ENCODE results near the gene SARS2.
"Not testable (repeated sequence)": the region's sequence is repeated elsewhere in the genome, so short reads cannot be mapped to it uniquely, and the experiment has no call there.

SARS2 gene, protein sequence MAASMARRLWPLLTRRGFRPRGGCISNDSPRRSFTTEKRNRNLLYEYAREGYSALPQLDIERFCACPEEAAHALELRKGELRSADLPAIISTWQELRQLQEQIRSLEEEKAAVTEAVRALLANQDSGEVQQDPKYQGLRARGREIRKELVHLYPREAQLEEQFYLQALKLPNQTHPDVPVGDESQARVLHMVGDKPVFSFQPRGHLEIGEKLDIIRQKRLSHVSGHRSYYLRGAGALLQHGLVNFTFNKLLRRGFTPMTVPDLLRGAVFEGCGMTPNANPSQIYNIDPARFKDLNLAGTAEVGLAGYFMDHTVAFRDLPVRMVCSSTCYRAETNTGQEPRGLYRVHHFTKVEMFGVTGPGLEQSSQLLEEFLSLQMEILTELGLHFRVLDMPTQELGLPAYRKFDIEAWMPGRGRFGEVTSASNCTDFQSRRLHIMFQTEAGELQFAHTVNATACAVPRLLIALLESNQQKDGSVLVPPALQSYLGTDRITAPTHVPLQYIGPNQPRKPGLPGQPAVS

DNA sequence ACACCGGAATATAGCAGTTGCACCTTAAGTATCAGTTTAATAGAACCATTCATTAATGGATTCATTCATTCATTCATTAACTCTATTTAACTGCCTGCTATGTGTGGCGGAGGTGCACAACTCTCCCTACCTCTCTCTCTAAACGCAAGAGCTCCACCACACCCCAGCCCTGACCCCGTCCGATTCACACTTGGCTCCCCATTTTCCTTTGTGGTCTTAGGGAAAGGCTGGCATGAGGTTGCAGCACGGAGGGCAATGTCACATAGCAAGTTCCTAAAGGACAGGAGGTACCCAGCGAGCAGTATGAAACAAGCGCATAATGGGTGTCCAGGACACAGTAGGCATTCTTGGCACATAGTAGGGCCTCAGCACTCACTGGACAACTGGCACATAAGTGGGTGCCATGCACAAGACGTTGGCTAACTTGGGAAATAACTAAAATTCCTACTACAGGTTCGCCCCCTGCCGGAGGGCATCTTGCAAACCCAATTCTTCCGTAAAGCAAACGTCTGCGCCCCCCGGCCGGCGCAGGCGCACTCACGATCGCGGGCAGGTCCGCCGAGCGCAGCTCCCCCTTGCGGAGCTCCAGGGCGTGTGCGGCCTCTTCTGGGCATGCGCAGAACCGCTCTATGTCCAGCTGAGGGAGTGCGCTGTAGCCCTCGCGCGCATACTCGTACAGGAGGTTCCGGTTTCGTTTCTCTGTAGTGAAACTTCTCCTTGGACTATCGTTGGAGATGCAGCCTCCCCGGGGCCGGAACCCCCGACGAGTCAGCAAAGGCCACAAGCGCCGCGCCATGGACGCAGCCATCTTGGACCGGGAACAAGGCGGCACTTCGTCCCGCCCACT, at the start of gene SARS2:
SARS2 (minus strand) TSS at position 835 of the 847 bp plus-strand sequence; CDS start at position 808, 27 bp downstream.
- peak; percentile 96 for DNase-seq (ENCODE audit: low spot score)

DNA sequence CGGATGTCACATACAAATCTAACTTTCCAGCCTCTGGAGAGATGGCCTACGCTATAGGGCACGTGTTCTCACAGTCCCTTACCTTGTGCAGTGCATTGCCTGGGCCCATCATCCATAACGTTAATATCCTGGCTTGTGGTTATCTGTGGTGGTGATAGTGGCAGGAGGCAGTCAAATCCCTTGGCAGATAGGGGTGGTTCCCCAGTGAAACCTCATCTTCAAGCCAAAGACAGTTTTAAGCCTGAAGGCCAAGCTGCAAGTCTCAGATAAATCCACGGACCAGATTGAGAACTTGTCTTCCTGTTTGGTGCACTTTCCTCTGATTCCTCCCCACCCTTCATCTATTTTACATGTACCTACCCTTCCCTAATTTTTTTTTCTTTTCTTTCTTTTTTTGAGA, 49.2 kb upstream of the SARS2 start:
- no peak for DNase-seq (ENCODE audit: low spot score)

DNA sequence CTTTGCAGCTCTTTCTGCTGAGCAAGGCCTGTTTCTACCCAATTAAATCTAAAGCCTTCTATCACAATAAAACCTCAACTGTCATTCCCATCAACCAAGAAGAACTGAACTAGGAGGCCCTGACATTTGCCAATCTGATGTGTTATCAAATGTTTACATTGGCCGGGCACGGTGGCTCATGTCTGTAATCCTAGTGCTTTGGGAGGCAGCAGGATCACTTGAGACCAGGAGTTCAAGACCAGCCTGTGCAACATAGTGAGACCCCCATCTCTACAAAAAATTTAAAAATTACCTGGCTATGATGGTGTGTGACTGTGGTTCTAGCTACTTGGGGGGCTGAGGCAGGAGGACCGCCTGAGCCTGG, 47.7 kb upstream of the SARS2 start:
- DNase-seq (ENCODE audit: low spot score) = no peak

DNA sequence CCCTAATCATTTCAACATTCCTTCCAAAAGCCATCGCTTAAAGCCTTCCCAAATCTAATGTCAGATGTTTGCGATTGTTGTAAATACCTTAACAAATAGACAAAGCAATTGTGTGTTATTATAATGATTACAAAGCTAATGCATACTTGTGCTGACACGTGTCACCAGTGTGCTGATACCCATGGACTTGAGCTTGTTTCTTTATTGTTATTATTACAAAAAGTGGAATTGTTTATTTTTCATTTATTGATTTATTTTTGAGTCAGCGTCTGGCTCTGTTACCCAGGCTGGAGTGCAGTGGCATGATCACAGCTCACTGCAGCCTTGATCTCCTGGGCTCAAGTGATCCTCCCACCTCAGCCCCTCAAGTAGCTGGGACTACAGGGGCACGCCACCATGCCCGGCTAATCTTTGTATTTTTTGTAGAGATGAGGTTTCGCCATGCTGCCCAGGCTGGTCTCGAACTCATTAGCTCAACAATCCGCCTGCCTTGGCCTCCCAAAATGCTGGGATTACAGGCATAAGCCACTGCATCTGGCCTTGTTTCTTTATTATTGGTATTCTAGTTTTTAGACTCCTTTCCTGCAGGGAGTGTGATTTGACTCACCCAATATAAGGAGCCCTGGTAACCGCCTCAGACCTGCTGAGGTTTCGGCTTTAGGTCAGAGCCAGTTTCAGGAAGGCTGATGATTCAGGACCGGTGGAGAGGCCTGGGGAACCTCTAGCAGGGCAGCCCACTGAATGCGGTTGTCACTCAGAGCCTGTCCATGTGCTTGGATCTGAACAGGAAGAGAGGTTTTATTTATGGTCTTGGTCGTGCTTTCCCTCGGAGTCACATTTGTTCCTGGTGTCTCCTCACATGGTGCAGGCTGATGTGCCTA, 47.1 kb upstream of the SARS2 start:
- no peak for DNase-seq (ENCODE audit: low spot score)

DNA sequence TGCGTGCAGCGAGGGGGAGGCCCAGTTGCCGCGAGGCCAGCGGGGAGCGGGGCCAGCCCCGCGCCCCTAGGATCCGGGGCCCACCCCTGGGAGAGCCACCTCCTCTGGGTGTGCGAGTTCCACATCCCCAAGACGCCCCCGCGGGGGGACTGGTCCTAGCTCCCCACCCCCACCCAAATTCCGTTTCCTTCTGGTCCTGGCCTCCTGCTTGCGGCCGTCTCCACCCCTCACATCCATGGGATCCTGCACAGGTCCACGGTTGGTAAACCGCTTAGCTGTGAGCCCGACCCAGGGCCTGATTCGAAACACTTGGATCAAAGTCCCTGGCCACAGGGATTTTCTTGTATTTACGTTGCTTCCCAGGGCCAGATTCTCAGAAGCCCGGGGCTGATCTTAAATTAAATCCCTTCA, 45.3 kb upstream of the SARS2 start:
- DNase-seq (ENCODE audit: low spot score) = no peak

DNA sequence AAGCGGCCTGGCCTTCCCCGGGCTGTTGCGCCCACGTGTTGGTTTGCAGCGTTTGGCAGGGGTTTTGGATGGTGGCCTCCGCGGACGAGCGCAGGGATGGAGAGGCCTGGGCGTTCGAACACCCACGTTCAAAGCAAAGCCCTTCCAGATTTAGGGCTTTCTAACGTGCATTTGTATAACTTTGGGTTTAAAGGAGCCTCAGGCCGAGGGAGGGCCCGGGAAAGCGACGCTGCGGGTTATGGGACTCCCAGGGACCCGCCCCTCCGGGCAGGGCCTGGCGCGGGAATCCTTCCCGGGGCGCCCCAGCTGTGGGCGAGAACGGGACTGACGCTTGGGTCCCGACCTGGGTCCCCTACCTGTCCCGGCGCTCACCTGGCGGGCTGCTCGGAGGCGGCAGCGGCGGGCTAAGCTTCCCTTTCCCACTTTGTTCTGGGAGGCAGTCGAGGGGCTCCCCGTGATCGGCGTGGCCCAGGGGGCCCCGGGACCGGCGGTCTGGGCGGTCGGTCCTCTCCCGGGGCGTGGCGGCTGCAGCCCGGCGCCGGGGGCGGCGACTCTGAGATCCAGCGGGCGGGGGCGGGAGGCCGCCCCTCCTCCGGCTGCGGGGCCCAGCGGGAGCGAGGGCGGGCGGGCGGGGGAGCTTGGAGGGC, 44.8 kb upstream of the SARS2 start, which contains the start of gene FBXO17:
FBXO17 (minus strand) TSS at position 529 of the 647 bp plus-strand sequence. CDS start 25,423 bp downstream, outside the sequence.
- DNase-seq (ENCODE audit: low spot score) = no peak

DNA sequence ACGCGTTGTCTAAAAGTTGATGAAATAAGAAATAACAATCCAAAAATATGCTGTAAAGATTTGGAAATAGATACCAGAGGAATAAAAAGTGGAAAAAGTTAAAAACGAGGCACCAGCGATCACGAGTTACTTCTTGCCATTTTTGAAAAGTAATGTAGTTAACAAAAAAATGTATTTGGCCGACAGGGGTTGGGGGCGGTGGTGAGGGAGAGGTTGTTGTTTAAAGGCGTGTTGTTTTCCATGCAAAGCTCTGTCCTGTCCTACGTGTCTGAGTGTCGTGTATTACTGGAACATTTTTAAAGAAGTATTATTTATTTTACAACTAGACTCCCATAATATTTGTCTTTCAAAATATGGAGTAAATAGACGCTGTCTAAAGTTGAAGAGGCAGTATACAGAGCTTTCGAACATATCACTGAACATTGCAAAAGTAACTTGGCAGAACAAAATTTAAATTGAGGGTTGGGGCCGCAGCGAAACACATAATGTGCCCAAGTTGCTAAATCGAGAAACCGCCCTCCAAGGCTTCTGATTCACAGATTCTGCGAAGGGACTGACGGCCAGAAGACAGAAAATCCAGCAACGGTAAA, 44.2 kb upstream of the SARS2 start:
- DNase-seq (ENCODE audit: low spot score) = no peak

DNA sequence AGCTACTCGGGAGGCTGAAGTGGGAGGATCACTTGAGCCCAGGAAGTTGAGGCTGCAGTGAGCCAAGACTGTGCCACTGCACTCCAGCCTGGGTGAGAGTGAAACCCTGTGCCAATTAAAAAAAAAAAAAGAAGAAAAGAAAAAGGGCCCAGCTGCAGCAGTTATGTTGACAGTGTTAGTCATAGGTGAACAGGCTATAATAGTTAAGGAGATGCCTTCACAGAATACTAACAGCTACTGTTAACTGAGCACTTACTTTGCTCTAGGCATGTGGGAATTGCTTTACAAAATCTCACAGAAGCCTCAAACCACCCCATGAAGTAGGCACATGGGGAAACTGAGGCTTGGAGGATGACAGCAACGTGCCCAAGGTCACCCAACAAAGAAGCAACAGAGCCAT, 41.1 kb upstream of the SARS2 start:
- DNase-seq (ENCODE audit: low spot score) = no peak

DNA sequence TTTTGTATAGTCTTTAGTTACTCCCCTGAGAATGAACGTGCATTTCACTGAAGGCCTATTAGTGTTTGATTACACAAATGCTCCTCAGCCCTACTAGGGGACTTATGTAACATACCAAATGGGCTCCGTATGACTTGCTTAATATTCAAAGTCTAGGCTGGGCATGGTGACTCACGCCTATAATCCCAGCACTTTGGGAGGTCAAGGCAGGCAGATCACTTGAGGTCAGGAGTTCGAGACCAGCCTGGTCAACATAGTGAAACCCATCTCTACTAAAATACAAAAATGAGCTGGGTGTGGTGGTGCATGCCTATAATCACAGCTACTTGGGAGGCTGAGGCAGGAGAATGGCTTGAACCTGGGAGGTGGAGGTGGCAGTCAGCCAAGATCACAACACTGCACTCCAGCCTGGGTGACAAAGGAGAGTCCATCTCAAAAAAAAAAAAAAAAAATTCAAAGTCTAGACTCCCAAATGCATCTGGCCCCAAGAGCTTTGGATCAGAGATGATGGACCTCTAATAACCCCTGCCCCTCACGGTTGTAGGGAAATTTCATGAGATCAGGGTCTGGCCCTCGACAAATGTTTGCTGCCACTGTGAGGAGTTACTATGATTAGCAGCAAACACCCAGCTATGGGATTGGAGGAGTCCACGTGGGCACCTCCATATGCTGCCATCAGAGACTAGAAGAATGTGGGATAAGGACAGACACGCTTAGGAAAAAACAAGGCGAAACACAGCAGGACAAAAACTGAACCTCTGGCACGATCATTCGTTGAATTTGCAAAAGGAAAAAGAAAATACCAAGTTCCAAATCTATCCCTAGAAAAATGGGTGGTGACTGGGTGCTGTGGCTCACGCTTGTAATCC, 40.3 kb upstream of the SARS2 start:
- DNase-seq (ENCODE audit: low spot score) = no peak

DNA sequence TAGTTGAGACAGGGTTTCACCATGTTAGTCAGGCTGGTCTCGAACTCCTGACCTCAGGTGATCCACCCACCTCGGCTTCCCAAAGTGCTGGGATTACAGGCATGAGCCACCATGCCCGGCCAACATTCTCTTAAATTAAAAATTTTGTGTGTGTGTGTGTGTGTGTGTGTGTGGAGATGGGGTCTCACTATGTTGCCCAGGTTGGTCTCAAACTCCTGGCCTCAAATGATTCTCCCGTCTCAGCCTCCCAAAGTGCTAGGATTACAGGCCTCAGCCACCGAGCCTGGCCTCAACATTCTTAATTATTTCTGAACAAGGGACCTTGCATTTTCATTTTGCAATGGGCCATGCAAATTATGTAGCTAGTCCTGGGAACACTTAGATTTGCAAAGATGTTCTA, 35.6 kb upstream of the SARS2 start:
- DNase-seq (ENCODE audit: low spot score) = not testable (repeated sequence)

DNA sequence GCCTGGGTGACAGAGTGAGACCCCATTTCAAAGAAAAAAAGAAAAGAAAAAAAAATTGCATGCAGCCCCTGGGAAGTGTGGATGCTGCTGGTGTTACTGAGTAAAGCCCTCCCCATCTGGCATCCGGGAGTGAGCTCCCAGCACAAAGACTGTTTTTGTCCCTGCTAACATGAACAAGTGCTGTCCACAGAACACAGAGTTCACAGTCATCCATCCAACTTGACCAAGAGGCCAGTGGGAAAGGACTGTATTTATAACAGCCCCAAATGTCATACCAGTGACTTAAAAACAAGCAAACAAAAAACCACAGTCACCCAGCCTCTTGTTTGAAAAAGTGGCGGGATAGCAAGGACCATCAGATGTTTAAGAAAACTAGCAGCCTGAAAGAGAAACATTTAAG, 34.2 kb upstream of the SARS2 start:
- no peak for DNase-seq (ENCODE audit: low spot score)

DNA sequence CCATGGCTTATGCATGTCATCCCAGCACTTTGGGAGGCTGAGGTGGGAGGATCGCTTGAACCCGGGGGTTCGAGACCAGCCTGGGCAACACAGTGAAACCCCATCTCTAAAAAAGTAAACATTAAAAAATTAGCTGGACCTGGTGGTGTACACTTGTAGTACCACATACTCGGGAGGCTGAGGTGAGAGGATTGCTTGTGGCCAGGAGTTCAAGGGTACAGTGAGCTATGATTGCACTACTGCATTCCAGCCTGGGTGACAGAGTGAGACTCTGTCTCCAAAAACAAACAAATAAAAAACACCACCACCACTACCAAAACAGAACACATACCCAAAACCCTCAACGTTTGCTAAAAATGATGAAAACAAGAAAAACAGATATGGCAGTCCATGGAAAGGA, 29.1 kb upstream of the SARS2 start:
- DNase-seq (ENCODE audit: low spot score) = no peak

DNA sequence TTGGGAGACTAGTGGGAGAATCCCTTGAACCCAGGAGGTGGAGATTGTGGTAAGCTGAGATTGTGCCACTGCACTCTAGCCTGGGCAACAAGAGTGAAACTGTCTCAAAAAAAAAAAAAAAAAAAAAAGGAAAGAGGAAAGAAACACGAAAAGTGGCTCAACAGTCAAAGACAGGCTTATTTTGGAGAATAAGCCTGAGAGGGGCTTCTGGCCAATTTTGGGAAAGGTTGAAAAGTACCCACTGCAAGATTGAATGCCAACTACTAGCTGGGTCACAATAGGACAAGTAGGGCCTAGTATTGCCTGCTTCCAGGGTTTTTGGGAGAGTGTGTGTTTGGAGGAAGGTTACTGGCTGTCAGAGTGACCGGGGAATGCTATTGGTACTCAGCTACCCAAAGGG, 27.7 kb upstream of the SARS2 start:
- no peak for DNase-seq (ENCODE audit: low spot score)

DNA sequence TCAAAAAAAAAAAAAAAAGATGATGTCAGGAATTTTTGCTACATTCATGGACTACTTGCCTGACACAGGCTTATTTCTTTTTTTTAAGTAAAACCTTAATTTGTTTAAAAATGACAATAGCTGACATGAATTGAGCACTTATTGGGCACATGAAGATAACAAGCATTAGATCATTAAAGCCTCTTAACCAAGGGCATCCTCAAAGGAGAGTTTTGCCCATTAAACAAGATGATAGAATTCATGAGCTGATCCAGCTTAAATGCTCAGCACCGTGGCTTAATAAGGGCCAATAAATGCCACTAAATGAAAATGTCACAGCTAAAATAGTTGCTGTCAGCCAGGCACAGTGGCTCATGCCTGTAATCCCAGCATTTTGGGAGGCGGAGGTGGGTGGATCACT, 25.7 kb upstream of the SARS2 start:
- no peak for DNase-seq (ENCODE audit: low spot score)

DNA sequence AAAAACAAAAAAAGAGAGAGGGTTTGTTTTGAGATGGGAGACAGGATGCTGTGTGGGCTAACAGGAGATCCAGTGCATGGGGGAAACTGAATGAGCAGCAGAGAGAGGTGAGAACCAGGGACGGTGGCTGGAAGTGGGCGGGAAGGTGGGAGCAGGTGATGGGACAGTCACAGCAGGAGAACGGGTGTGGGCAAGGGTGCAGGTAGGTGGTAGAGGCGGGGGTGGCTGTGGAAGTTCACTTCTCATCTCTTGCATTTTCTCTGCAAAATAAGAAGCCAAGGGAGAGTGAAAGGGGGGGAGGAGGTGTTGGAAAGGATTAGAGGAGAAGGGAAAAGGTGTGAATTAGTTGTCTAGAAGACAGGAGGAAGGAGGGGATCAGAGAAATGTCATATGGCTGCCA, 23.1 kb upstream of the SARS2 start:
- no peak for DNase-seq (ENCODE audit: low spot score)

DNA sequence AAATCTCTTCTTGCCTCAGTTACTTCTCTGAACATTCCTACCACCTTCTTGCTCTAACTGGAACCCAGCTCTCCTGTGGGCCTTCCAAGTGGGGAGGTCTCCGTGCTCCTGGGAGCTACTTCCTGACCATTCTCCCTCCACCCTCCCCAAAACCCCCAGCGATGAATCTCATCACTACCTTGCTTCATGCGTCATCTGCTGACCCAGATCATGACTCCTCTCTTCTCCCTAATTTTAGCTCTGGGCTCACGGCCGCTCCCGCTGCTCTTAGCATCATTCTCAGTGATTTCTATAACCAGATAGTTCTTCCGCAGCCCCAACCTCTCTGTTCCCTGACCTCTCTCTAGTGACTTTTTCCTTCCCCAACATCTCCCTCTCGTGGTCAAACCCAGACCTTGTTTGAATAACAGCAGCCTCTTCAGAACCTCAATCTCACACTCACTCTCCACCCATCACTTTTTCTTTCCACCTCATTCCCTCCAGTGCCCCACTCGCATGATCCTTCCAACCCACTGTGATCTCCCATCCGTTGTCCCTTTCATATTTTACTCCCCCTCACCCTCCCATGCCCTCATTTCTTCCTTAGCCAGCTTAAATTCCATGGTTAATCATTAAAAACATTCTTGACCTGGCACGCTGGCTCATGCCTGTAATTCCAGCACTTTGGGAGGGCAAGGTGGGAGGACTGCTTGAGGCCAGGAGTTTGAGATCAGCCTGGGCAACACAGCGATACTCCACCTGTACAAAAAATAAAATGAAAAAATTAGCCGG, 22.0 kb upstream of the SARS2 start:
- DNase-seq (ENCODE audit: low spot score) = peak; percentile 52

DNA sequence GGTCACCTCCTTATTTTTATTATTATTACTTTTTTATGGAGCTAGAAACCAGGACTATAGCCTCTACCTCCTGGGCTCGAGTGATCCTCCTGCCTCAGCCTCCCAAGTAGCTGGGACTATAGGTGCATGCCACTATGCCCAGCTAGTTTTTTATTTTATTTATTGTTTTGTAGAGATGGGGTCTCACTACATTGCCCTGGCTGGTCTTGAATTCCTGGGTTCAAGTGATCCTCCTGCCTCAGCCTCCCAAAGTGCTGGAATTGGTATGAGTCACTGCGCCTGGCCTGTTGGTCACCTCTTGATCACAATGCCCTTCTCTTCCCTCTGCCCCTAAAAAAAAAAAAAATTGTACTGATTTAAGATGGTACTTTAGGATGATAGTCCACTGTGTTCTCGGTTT, 20.6 kb upstream of the SARS2 start:
- no peak for DNase-seq (ENCODE audit: low spot score)

DNA sequence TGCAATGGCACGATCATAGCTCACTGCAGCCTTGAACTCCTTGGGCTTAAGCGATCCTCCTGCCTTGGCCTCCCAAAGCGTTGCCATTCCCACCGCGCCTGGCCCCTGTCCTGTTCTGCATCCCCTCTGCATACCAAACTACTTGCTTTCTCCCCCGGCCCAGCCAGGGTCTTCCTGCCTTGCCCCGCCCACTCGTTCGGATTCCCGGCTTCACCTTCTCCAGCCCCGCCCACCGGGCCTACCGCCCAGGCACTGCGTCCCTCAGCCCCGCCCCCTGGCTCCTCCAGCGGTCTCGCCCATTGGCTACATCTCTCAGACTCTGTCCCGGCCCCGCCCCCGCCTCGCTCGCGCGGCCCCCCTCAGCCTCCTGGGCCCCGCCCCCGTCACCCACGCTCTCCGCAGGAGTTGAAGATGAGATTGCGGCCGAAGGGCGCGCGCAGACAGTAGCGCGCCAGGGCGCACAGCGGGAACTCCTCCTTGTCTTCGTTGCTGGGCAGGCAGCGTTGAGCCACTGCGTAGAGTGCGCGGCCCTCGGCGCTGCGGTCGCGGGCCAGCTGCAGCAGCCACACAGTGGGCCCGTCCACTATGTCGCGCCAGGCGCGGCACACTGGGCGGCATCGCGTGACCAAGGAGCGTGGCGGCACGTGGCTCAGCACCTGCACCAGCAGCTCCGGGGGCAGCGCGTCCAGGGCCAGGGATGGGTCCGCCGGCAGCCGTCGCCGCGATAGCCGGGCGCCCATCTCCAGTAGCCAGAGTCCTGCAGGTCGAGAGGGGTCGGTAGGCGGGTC, 19.2 kb upstream of the SARS2 start:
- DNase-seq (ENCODE audit: low spot score) = no peak
